Tibial artery (tissue), 4 donors: ENCODE results near the gene SOCS3.
A peak's percentile ranks its signal among the peaks of the same experiment; 100 is the strongest.

Experiments used
- DNase-seq, 2 donors: peaks; one replicate each; pipeline ENCODE4 v3.0.0-alpha.2; 2019
- H3K27ac ChIP-seq, 2 donors: fragments of 200-600 bp; sonication (generic) in 1 of 2; 1 replicate in 1 of 2; 2 replicates in 1 of 2; pipeline ENCODE4 v1.5.1; 2018 to 2019; ENCODE audit warnings: mild to moderate bottlenecking in 1 of 2
- H3K27me3 ChIP-seq, 2 donors: fragments of 200-600 bp; sonication (generic) in 1 of 2; one replicate each; pipeline versions ENCODE4 v1.5.1 to v1.6.0; 2016 to 2019
- H3K36me3 ChIP-seq, 3 donors: fragments of 200-600 bp; sonication (generic) in 2 of 3; one replicate each; pipeline ENCODE4 v1.5.1; 2016 to 2019; ENCODE audit warnings: mild to moderate bottlenecking in 2 of 3
- H3K4me1 ChIP-seq, 4 donors: fragments of 200-600 bp; sonication (generic) in 2 of 4; 1 replicate in 3 of 4; 2 replicates in 1 of 4; pipeline ENCODE4 v1.5.1; 2016 to 2019
- H3K4me3 ChIP-seq, 2 donors: fragments of 200-600 bp; sonication (generic) in 1 of 2; 1 replicate in 1 of 2; 2 replicates in 1 of 2; pipeline ENCODE4 v1.5.1; 2018 to 2019; ENCODE audit warnings: mild to moderate bottlenecking in 2 of 2
- H3K9me3 ChIP-seq, 3 donors: fragments of 200-600 bp; sonication (generic) in 1 of 3; one replicate each; pipeline ENCODE4 v1.5.1; 2016 to 2019
- CTCF ChIP-seq, 2 experiments: fragments of 200-600 bp in 1 of 2; fragments of 450-650 bp in 1 of 2; IDR thresholded peaks; one replicate each; pipeline ENCODE4 v1.5.1; 2017 to 2019; ENCODE audit warnings: antibody characterized with exemption in 2 of 2, mild to moderate bottlenecking in 1 of 2, moderate library complexity in 1 of 2
- intact Hi-C: fragments of 100-400 bp; cut with DNase I; formaldehyde crosslinking; loops from one replicate; pipeline ENCODE4 v1.15.0; 2023; ENCODE audit warnings: low total_unique reads

Gene SOCS3

GRCh38 chr17:78322858-78323455 lies 36.9 kb downstream of the SOCS3 start:
- H3K4me1 ChIP-seq: peaks cover 0 to 23% (median 14%) of the 10 kb centered on the region in 4 donors
- peak overlapping the region; percentile 66 to 75 for H3K27ac ChIP-seq
- no peaks in the 10 kb centered on the region for H3K9me3 ChIP-seq
- H3K27me3 ChIP-seq: peaks cover 0 to 10% of the 10 kb centered on the region in 2 donors
- intact Hi-C loops: no loop called here
- TF ChIP-seq CTCF (IDR thresholded peaks at IDR 0.05): no peak
- no peaks in the 10 kb centered on the region for H3K36me3 ChIP-seq
- DNase-seq: no peak
- no peak overlapping the region for H3K4me3 ChIP-seq

GRCh38 chr17:78322327-78322857 lies 37.5 kb downstream of the SOCS3 start:
- DNase-seq: no peak
- TF ChIP-seq CTCF (IDR thresholded peaks at IDR 0.05): no peak
- Histone ChIP-seq H3K27ac (peak overlapping the region in 1 of 2 donors; percentile 75), H3K4me1 (peaks cover 0 to 24% (median 15%) of the 10 kb centered on the region in 4 donors), H3K4me3 (no peak overlapping the region), H3K9me3 (no peaks in the 10 kb centered on the region), H3K36me3 (no peaks in the 10 kb centered on the region), H3K27me3 (peaks cover 0 to 10% of the 10 kb centered on the region in 2 donors)
- intact Hi-C loops: no loop called here

DNA sequence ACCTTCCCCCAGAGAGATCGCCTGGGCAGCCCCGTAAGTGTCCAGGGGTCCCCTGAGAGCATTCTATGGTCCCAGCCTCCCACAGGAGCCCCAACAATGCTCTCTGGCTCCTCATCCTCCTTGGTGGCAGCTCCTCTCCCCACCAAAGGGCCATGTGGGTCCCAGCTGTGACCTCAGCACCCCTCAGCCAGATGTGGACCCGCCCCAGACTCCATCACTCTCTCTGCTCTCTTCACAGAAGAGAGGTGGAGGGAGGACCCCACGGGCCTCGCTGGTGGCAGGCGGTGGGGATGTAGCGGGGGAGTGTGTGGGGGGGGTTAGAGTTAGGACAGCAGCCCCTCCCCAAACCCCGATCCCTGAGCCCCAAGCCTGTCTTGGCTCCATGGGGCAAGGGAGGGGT lies 41.0 kb downstream of the SOCS3 start:
- DNase-seq: no peak
- H3K9me3 ChIP-seq: no peaks in the 10 kb centered on the region
- H3K36me3 ChIP-seq: no peaks in the 10 kb centered on the region
- no peak overlapping the region for H3K27ac ChIP-seq
- intact Hi-C loops: no loop called here
- peaks cover 0 to 10% of the 10 kb centered on the region in 2 donors for H3K27me3 ChIP-seq
- H3K4me3 ChIP-seq: no peak overlapping the region
- peaks cover 0 to 37% (median 32%) of the 10 kb centered on the region in 4 donors for H3K4me1 ChIP-seq
- TF ChIP-seq CTCF (IDR thresholded peaks at IDR 0.05): no peak

DNA sequence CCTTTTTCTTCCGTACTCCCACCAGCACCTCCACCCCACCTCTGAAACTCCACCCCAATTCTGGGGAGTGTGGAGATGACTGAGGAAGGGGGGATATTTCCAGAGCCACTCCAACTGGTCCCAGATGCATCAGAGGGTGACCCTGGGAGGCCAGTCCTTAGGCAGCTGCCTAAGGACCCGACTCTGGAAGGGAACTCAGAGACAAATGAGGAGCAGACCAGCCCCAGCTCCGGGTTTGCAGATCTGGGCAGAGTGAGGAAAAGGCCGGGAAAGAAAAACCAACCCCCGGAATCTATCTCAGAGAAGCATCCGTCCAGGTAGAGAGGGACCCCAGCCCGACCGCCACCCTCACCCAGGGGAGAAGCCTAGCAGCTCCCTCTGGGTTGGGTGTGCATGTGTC lies 41.5 kb downstream of the SOCS3 start:
- H3K4me3 ChIP-seq: no peak overlapping the region
- H3K36me3 ChIP-seq: no peaks in the 10 kb centered on the region
- no peak overlapping the region for H3K27ac ChIP-seq
- no peak for DNase-seq
- peaks cover 0 to 10% of the 10 kb centered on the region in 2 donors for H3K27me3 ChIP-seq
- peaks cover 0 to 40% (median 35%) of the 10 kb centered on the region in 4 donors for H3K4me1 ChIP-seq
- no peaks in the 10 kb centered on the region for H3K9me3 ChIP-seq
- intact Hi-C loops: no loop called here
- TF ChIP-seq CTCF (IDR thresholded peaks at IDR 0.05): no peak

DNA sequence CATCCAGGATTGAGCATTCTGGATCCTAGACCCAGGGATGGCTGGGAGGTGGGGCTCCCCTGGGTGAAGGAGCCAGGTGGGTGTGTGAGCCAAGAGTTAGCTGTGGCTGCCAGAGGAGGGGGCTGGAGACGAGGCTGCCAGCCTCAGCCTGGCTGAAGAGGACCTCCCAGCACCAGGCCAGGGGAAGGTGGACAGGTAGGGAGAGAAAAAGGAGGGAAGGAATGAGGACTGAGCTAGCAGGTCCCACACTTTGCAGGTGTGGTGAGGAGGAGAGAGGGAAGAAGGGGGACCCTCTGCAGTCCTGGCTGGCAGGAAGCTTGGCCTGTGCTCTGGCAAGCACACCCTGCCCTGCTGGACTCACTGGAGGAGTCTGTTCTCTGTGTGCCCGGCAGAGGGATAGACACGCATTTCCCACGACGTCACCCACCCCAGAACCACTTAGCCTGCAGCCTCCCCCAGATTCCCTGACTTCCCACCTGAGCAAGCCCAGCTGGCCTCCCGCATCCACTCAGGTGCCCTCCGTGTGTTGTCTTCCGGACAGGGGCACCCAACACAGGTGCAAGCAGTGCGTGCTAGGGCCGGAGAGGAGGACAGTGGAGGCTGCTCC lies 42.0 kb downstream of the SOCS3 start:
- H3K4me3 ChIP-seq: no peak overlapping the region
- no peak for TF ChIP-seq CTCF (IDR thresholded peaks at IDR 0.05)
- intact Hi-C loops: no loop called here
- no peak overlapping the region for H3K27ac ChIP-seq
- H3K36me3 ChIP-seq: no peaks in the 10 kb centered on the region
- no peak for DNase-seq
- peaks cover 0 to 10% of the 10 kb centered on the region in 2 donors for H3K27me3 ChIP-seq
- H3K4me1 ChIP-seq: peaks cover 0 to 40% (median 35%) of the 10 kb centered on the region in 4 donors
- H3K9me3 ChIP-seq: no peaks in the 10 kb centered on the region
